IPS-15b (cell line): ENCODE data around the gene DSTN.
A peak's percentile ranks its signal among the peaks of the same experiment; 100 is the strongest.

Source experiments
- H3K27me3 ChIP-seq: one replicate; pipeline ENCODE4 v1.6.1; 2013; ENCODE audit warnings: low read length; ENCODE audit not compliant: control insufficient read depth, insufficient read depth
- H3K36me3 ChIP-seq: one replicate; pipeline ENCODE4 v1.6.1; 2013; ENCODE audit warnings: low read length; ENCODE audit not compliant: control insufficient read depth, insufficient read depth
- H3K4me1 ChIP-seq: one replicate; pipeline ENCODE4 v1.6.1; 2013; ENCODE audit warnings: mild to moderate bottlenecking, low read length; ENCODE audit not compliant: control insufficient read depth, insufficient read depth
- H3K4me3 ChIP-seq: one replicate; pipeline ENCODE4 v1.5.1; 2013; ENCODE audit warnings: low read depth, low read length
- H3K9ac ChIP-seq: one replicate; pipeline ENCODE4 v1.6.1; 2013; ENCODE audit warnings: low read depth, mild to moderate bottlenecking, low read length
- H3K9me3 ChIP-seq: one replicate; pipeline ENCODE4 v1.6.1; 2013; ENCODE audit warnings: mild to moderate bottlenecking, low read length; ENCODE audit not compliant: control insufficient read depth, insufficient read depth

DSTN gene

DNA sequence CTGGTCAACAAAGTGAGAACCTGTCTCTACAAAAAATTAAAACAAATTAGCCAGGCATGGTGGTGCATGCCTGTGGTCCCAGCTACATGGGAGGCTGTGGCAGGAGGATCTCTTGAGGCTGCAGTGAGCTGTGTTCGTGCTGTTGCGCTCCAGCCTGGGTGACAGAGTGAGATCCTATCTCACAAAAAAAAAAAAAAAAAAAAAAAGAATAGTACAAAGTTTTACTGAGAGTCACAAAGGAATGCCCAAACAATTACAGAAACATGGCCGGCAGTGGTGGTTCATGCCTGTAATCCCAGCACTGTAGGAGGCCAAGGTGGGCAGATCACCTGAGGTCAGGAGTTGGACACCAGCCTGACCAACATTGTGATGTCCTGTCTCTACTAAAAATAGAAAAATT lies 14.8 kb upstream of the DSTN start:
- Histone ChIP-seq H3K4me1 (peaks cover 19% of the 10 kb centered on the region), H3K9ac (no peak overlapping the region), H3K9me3 (no peaks in the 10 kb centered on the region), H3K36me3 (no peaks in the 10 kb centered on the region), H3K4me3 (no peak overlapping the region), H3K27me3 (no peaks in the 10 kb centered on the region)

DNA sequence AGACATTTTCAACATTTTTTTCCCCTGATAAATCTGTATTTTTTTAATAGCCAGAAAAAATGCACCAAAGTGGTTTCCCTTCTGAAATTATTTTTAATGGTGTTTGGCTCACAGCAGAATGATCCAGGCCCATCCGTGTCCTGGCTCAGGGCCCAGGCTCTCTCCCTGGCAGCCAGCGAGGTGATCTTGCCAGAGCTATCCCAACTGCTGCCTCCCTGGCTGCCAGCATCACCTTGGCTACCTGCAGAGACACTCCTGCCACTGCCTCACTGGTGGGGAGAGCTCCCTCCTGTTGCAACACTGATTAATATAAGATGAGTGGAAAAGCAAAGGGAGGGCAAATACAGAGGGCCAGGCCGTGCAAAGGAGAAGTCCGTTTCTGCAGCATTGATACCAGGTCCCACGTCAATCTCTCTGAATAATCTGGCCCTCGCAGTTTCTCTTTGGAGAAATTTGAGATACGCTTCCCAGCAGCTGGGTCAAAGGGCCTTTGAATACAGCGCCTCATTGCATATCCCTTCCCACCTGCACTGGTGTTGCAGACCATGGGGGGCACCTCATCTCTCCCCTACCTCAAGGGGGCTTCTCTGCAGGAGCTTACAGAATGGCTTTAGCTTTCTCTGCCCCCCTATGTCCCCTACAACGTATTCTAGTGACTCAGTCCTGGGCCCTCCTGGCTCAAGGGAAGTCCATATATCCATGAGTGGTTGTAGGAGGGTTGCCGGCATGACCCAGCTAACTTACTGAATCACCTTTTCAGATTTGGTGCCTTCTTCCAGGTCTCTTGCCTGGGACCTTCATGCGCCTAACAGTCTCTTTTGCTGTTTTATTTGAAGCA lies 12.8 kb upstream of the DSTN start:
- Histone ChIP-seq H3K36me3 (no peaks in the 10 kb centered on the region), H3K4me1 (peaks cover 19% of the 10 kb centered on the region), H3K9ac (no peak overlapping the region), H3K27me3 (no peaks in the 10 kb centered on the region), H3K9me3 (no peaks in the 10 kb centered on the region), H3K4me3 (no peak overlapping the region)

DNA sequence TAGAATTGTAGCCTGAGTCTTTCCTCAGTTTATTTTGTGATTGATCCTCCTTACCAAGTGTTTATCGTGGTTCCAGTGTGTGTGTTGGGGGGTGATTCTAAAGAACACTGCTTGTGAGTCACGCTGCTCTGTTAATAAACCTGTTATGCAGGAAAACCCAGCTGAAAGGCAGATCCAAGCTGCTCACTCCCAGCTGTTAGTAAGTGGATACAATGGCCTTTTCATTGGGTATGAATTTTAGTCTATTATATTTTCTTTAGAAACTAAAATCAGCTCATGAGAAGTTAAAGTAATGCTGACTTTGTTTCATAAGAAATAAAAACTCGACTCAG lies 12.2 kb upstream of the DSTN start:
- Histone ChIP-seq H3K27me3 (no peaks in the 10 kb centered on the region), H3K36me3 (no peaks in the 10 kb centered on the region), H3K9me3 (no peaks in the 10 kb centered on the region), H3K4me3 (no peak overlapping the region), H3K4me1 (peaks cover 19% of the 10 kb centered on the region), H3K9ac (no peak overlapping the region)

DNA sequence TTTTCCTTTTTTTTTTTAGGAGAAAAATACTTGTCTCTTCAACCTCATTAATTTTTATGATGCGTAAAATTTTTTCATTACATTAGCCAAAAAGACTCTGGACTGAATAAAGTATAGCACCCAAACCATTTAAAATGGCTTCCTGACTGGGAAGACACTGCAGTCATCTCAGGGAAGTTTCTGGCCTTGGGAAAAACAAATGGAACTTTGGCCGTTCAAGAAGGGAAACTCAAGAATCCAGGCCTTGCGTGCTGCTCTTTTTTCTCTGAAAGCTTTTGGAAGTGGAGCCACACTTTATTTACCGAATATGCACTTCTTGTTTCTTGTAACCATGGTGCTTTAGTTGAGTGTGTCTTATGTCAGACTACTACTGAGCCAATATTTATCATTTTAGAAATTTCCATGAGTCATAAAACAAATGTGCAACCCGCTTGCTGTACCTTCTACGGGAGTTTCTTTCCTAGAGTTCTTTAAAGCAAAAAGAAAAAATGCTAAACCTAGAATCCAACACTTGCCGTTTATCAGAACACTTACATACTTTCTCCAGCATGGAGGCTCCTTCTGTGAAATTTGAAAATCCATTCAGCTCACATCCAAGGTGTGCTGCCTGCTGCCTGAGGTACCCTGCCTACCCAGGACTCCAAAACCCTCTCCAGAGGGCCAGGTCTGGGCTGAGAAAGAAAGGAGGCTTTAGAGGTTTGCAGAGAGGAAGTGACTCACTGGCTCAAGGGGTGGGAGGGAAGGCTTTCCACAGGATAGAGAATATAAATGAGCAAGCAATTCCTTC lies 11.5 kb upstream of the DSTN start:
- Histone ChIP-seq H3K36me3 (no peaks in the 10 kb centered on the region), H3K4me1 (peaks cover 19% of the 10 kb centered on the region), H3K9ac (no peak overlapping the region), H3K4me3 (no peak overlapping the region), H3K9me3 (no peaks in the 10 kb centered on the region), H3K27me3 (no peaks in the 10 kb centered on the region)

DNA sequence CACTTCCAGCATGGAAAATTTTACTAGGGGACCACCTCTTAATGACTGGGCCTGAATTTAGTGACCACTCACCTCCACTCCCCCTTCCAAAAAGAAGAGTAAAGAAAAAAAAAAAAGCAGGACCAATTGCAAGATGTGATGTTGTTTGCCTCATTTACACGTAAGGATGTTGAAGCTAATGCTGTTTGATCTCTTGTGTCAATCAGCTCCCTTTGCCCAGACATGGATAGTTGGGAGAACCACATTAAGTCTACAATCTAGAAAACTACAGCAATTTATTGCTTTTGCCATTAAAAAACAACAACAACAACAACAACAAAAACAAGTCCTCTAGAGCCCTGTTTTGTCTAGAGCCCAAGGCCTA lies 11.0 kb upstream of the DSTN start:
- no peak overlapping the region for H3K4me3 ChIP-seq
- H3K4me1 ChIP-seq, result peaks cover 19% of the 10 kb centered on the region

DNA sequence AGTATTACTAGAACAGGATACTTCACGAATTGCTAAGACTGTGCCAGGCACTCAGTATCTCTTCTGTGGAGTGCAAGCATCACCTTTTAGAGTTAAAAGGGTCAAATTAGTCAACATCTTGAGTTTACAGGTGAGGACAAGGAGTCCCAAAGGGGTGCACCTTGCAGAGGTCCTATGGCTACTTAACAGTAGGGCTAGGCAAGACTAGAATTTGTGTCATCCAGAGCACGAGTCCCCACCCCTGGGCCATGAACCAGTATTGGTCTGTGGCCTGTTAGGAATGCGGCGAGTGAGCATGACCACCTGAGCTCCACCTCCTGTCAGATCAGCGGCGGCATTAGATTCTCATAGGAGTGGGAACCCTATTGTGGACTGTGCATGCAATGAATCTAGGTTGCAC lies 10.5 kb upstream of the DSTN start:
- Histone ChIP-seq H3K9ac (no peak overlapping the region), H3K27me3 (no peaks in the 10 kb centered on the region), H3K4me3 (no peak overlapping the region), H3K9me3 (no peaks in the 10 kb centered on the region), H3K4me1 (peaks cover 19% of the 10 kb centered on the region), H3K36me3 (no peaks in the 10 kb centered on the region)

More for the DNA sequence above, 11.0 kb upstream of the DSTN start:
- Histone ChIP-seq H3K27me3 (no peaks in the 10 kb centered on the region), H3K9me3 (no peaks in the 10 kb centered on the region), H3K36me3 (no peaks in the 10 kb centered on the region), H3K9ac (no peak overlapping the region)

DNA sequence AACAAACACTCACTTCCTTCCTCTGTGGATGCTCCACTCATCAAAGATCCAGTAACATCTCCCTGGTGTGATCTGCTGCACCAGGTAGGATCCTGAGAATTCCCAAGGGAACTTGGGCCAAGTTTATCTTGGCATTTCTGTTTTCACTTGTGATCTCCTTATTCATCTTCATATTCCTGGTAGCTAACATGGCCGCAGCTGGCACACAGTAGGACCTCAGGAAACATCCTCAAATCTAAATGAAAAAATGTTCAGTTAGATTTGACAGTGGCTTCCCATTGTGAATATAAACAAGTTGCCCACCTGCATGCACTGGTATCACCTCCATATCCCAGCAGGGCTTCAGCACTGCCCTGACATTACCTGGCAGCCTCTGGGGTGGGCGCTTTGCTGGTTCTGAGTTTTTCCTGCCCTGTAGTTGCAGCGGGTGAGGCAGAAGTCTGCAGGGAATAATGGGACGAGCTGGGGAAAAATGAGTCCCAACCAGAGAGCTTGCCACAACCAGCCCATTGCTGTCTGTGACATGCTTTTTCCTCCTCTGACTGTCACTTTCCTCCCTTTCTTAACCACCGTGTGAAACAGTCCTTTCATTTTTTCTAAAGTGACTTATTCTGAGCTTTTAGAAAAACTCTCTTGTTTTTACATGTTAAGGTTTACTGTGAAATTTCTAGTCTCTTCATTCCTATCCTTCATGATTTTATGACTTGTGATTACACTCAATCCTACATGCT lies 9.4 kb upstream of the DSTN start:
- Histone ChIP-seq H3K36me3 (no peaks in the 10 kb centered on the region), H3K4me1 (peaks cover 19% of the 10 kb centered on the region), H3K27me3 (no peaks in the 10 kb centered on the region), H3K9ac (no peak overlapping the region), H3K4me3 (no peak overlapping the region), H3K9me3 (no peaks in the 10 kb centered on the region)

DNA sequence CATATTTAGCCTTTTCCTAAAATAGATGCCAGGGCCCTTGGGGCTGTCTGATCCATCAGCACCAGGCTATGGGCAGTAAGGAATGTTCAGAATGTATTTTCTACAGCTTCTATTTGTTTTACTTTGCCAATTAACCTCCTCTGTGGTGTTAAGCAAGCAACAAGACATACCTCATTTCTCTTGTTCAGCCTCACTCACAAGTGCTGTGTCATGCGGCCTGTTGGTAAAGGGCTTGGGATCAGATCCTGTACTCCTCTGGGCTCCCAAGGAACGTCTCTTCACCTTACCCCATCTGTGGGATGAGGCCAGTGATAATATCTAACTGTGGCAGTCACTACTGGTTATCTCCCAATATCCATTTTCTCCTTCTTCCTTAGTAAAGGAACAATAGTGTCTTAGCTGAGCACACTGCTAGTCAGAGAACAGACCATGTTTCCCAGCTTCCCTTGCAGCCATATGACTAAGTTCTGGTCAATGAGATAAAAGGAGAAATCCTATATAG lies 7.0 kb upstream of the DSTN start:
- no peaks in the 10 kb centered on the region for H3K27me3 ChIP-seq
- no peaks in the 10 kb centered on the region for H3K36me3 ChIP-seq
- H3K4me3 ChIP-seq, result no peak overlapping the region
- no peak overlapping the region for H3K9ac ChIP-seq
- H3K9me3 ChIP-seq, result no peaks in the 10 kb centered on the region
- H3K4me1 ChIP-seq, result peaks cover 11% of the 10 kb centered on the region

DNA sequence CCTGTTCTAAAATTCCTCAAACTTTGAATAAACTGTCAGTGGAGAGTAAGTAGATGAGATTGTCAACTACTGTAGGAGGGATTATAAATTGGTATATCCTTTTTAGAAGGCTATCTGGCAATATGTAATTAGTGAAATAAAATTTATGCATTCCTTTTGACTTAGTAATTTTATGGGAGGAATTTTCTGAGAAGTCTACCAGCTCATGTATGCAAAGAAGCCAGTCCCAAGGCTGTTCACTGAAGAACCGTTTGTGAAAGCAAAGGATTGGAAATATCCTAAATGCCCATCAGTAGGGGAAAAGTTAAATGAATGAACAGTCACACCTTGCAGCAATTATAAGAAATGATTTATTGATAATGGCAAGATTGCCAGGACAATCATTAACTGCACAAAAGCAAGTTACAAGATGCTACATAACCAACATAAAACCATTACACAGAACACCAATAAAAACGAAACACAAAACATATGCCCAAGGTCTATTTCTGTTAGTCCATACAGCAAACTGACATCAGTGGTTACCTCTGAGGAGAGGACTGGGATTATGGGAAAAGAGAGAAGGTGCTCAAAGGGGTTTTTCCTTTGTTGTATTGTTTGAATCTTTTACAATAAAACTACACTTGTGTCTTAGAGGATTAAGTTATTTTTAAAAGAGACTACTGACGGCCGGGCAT lies 4.6 kb upstream of the DSTN start:
- H3K4me3 ChIP-seq, result no peak overlapping the region
- no peaks in the 10 kb centered on the region for H3K36me3 ChIP-seq
- peaks cover 7% of the 10 kb centered on the region for H3K4me1 ChIP-seq
- no peaks in the 10 kb centered on the region for H3K9me3 ChIP-seq
- no peaks in the 10 kb centered on the region for H3K27me3 ChIP-seq
- H3K9ac ChIP-seq, result no peak overlapping the region

DNA sequence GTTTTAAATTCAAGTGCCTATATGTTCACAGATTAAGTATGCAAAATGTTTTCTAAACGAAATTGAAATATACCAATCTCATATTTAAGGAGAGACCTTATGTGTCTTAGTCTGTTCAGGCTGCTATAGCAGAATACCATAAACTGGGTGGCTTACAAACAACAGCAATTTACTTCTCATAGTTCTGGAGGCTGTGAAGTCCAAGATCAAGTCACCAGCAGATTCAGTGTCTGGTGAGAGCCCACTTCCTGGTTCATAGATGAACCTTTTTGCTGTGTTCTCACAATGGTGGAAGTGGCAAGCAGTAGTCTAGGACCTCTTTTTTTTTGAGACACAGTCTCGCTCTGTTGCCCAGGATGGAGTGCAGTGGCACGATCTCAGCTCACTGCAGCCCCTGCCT lies 3.5 kb upstream of the DSTN start:
- no peaks in the 10 kb centered on the region for H3K27me3 ChIP-seq
- H3K9me3 ChIP-seq, result no peaks in the 10 kb centered on the region
- H3K9ac ChIP-seq, result no peak overlapping the region
- no peak overlapping the region for H3K4me3 ChIP-seq
- peaks cover 7% of the 10 kb centered on the region for H3K4me1 ChIP-seq
- no peaks in the 10 kb centered on the region for H3K36me3 ChIP-seq

DNA sequence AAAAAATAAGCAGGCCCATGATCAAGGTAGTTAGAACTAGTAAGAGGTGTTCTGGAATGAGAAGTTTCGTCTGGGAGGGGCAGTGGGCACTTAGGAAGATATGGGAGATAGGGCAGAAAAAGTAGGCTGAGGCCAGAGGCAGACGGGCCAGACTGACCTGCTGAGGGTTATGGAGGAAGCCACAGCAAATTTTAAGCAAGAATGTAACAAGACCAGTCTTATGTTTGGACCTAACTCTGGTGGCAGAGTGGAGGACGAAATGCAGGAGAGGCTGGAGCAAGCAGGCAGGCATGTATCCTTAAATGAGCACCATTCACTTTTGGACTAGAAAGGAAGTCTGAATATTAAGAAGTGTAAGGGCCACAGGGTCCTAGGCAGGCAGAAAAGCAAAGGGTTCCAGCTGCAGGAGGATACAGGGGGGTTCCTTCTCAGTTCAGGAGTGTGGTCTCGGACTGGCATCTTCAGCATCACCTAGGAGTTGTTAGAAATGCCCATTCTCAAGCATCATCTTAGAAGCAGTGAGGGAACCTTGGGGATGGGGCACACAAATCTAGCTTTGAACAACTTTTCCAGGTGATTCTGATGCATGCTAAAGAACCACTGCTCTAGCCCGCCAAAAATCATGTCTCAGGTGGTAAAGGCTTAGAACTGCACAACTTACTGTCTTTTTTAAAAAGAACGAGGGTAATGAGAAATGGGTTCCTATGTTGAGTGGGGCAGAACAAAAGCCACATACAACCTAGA lies 1.7 kb upstream of the DSTN start:
- Histone ChIP-seq H3K9ac (peak overlapping the region; percentile 84), H3K4me3 (peak overlapping the region; percentile 84)

More for the DNA sequence above, 1.7 kb upstream of the DSTN start:
- no peaks in the 10 kb centered on the region for H3K36me3 ChIP-seq
- H3K9me3 ChIP-seq, result no peaks in the 10 kb centered on the region
- peaks cover 21% of the 10 kb centered on the region for H3K4me1 ChIP-seq
- H3K27me3 ChIP-seq, result no peaks in the 10 kb centered on the region
